ENCODE measurements around the gene AOX1.

The AOX1 gene

GRCh38 chr2:200662727-200663126 is 76.9 kb downstream of the AOX1 start:
- no peaks in the 10 kb centered on the region for H3K4me1 ChIP-seq (ENCODE audit: control insufficient read depth, insufficient read depth, low read length)
- no peak overlapping the region for H3K4me3 ChIP-seq (ENCODE audit: low read length)
- no peaks in the 10 kb centered on the region for H3K27me3 ChIP-seq (ENCODE audit: control insufficient read depth, insufficient read depth, low read length)
- no peak overlapping the region for H3K9ac ChIP-seq (ENCODE audit: low read length)
- no peak overlapping the region for H3K27ac ChIP-seq (ENCODE audit: low read depth, low read length)
- H3K36me3 ChIP-seq (ENCODE audit: control insufficient read depth, insufficient read depth, low read length) = no peaks in the 10 kb centered on the region

DNA sequence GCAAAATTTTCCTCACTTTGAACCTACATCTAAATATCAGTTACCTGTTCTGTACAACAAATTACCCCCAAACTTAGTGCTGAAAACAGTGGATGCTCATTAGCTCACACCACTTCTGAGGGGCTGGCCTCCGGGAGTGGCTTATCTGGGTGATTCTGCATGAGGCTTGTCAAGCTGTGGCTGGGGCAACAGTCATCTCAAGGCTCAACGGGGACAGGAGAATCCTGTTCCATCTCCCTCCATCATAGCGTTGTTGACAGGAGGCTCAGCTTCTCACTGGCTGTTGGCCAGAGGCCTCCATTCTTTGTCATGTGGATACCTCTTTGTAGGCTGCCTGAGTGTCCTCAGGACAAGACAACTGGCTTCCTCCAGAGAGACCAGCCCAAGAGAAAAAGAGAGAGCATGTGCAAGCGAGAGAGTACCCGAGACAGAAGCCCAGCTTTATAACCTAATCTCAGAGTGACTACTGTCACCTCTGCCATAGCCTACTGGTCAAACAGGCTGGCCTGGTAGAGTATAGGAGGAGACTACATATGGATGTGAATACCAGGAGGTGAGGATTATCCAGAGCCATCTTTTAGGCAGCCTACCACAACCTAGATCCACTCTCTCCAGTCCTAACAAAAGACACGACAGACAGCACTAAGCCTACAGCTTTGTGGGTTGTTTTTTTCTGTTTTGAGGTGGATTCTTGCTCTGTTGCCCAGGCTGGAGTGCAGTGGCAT is 79.1 kb downstream of the AOX1 start:
- Histone ChIP-seq H3K4me3 (ENCODE audit: low read length) (no peak overlapping the region), H3K4me1 (ENCODE audit: control insufficient read depth, insufficient read depth, low read length) (no peaks in the 10 kb centered on the region), H3K27me3 (ENCODE audit: control insufficient read depth, insufficient read depth, low read length) (no peaks in the 10 kb centered on the region), H3K9ac (ENCODE audit: low read length) (no peak overlapping the region), H3K36me3 (ENCODE audit: control insufficient read depth, insufficient read depth, low read length) (no peaks in the 10 kb centered on the region), H3K27ac (ENCODE audit: low read depth, low read length) (no peak overlapping the region)

DNA sequence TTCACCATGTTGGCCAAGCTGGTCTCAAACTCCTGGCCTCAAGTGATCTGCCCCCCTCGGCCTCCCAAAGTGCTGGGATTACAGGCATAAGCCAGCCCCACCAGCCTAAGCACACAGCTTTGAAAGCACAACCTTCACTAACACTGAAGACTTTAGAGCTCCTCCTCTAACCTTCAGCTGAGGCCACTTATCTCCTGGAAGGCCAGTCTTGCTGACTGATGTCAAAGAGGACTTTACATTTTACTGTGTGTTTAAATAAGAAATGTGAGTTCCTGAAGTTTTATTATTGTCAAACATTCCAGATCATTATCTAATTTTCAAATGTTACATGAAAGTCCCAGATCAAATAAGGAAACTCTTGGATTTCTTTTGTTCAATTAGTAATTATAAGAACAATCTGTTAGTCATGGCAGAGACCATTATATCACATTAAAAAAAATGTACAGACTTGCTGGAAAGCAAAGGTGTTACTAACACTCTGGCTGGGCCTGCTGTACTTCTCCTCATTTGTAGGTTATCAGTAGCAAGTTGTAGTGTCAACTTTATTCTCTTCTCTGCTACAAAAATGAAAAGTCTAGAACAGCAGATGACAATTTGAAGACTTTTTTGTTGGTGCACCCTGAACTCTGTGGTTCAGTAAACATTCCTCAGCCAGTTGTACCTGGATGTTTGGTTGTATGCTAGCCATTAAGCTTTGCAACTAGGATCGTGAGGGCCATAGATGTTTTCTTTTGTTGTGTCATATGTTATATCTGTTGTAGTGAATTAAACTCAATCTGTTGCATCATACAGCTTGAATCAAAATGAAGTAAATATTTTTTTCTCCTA is 80.0 kb downstream of the AOX1 start:
- Histone ChIP-seq H3K27ac (ENCODE audit: low read depth, low read length) (no peak overlapping the region), H3K36me3 (ENCODE audit: control insufficient read depth, insufficient read depth, low read length) (no peaks in the 10 kb centered on the region), H3K27me3 (ENCODE audit: control insufficient read depth, insufficient read depth, low read length) (no peaks in the 10 kb centered on the region), H3K4me1 (ENCODE audit: control insufficient read depth, insufficient read depth, low read length) (no peaks in the 10 kb centered on the region), H3K4me3 (ENCODE audit: low read length) (no peak overlapping the region), H3K9ac (ENCODE audit: low read length) (no peak overlapping the region)

DNA sequence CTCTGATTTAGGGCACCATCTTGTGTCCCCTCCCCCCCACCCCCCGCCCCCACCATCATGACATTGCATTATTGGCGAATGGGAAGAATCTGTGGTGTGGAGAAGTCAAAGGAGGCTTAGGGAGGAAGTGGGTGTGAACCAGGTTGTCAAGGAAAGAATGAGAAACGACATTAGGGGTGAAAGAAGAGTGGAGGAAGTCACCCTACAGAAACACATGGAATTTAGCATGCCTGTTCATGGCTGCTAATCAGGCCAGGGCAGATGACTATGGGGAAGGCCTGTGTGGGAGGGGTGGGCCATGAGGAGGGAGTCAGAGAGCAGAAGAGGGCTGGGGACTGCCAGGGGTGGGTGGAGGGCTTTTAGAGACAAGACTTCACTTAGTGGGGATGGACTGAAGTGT is 81.6 kb downstream of the AOX1 start:
- H3K27ac ChIP-seq (ENCODE audit: low read depth, low read length) = no peak overlapping the region
- H3K4me1 ChIP-seq (ENCODE audit: control insufficient read depth, insufficient read depth, low read length) = no peaks in the 10 kb centered on the region
- H3K9ac ChIP-seq (ENCODE audit: low read length) = no peak overlapping the region
- no peaks in the 10 kb centered on the region for H3K36me3 ChIP-seq (ENCODE audit: control insufficient read depth, insufficient read depth, low read length)
- H3K27me3 ChIP-seq (ENCODE audit: control insufficient read depth, insufficient read depth, low read length) = no peaks in the 10 kb centered on the region
- H3K4me3 ChIP-seq (ENCODE audit: low read length) = no peak overlapping the region

GRCh38 chr2:200668478-200668877 is 82.7 kb downstream of the AOX1 start:
- no peaks in the 10 kb centered on the region for H3K27me3 ChIP-seq (ENCODE audit: control insufficient read depth, insufficient read depth, low read length)
- no peak overlapping the region for H3K9ac ChIP-seq (ENCODE audit: low read length)
- no peak overlapping the region for H3K27ac ChIP-seq (ENCODE audit: low read depth, low read length)
- H3K36me3 ChIP-seq (ENCODE audit: control insufficient read depth, insufficient read depth, low read length) = no peaks in the 10 kb centered on the region
- no peaks in the 10 kb centered on the region for H3K4me1 ChIP-seq (ENCODE audit: control insufficient read depth, insufficient read depth, low read length)
- no peak overlapping the region for H3K4me3 ChIP-seq (ENCODE audit: low read length)

- no peak overlapping the region for H3K27ac ChIP-seq (ENCODE audit: low read depth, low read length)
- no peaks in the 10 kb centered on the region for H3K36me3 ChIP-seq (ENCODE audit: control insufficient read depth, insufficient read depth, low read length)
- no peak overlapping the region for H3K4me3 ChIP-seq (ENCODE audit: low read length)
- H3K9ac ChIP-seq (ENCODE audit: low read length) = no peak overlapping the region
- no peaks in the 10 kb centered on the region for H3K4me1 ChIP-seq (ENCODE audit: control insufficient read depth, insufficient read depth, low read length)
- H3K27me3 ChIP-seq (ENCODE audit: control insufficient read depth, insufficient read depth, low read length) = no peaks in the 10 kb centered on the region
These were observed 83.5 kb downstream of the AOX1 start for GRCh38 chr2:200669308-200669707.

- no peaks in the 10 kb centered on the region for H3K4me1 ChIP-seq (ENCODE audit: control insufficient read depth, insufficient read depth, low read length)
- H3K9ac ChIP-seq (ENCODE audit: low read length) = no peak overlapping the region
- H3K27ac ChIP-seq (ENCODE audit: low read depth, low read length) = no peak overlapping the region
- H3K27me3 ChIP-seq (ENCODE audit: control insufficient read depth, insufficient read depth, low read length) = peaks cover 2% of the 10 kb centered on the region
- no peaks in the 10 kb centered on the region for H3K36me3 ChIP-seq (ENCODE audit: control insufficient read depth, insufficient read depth, low read length)
- no peak overlapping the region for H3K4me3 ChIP-seq (ENCODE audit: low read length)
These were observed 84.5 kb downstream of the AOX1 start for GRCh38 chr2:200670313-200670712.

GRCh38 chr2:200670751-200671150 is 84.9 kb downstream of the AOX1 start:
- no peaks in the 10 kb centered on the region for H3K4me1 ChIP-seq (ENCODE audit: control insufficient read depth, insufficient read depth, low read length)
- H3K27me3 ChIP-seq (ENCODE audit: control insufficient read depth, insufficient read depth, low read length) = peaks cover 2% of the 10 kb centered on the region
- H3K27ac ChIP-seq (ENCODE audit: low read depth, low read length) = no peak overlapping the region
- H3K9ac ChIP-seq (ENCODE audit: low read length) = no peak overlapping the region
- no peak overlapping the region for H3K4me3 ChIP-seq (ENCODE audit: low read length)
- no peaks in the 10 kb centered on the region for H3K36me3 ChIP-seq (ENCODE audit: control insufficient read depth, insufficient read depth, low read length)

GRCh38 chr2:200673191-200673590 is 87.4 kb downstream of the AOX1 start:
- Histone ChIP-seq H3K9ac (ENCODE audit: low read length) (no peak overlapping the region), H3K36me3 (ENCODE audit: control insufficient read depth, insufficient read depth, low read length) (no peaks in the 10 kb centered on the region), H3K27ac (ENCODE audit: low read depth, low read length) (no peak overlapping the region), H3K27me3 (ENCODE audit: control insufficient read depth, insufficient read depth, low read length) (peaks cover 2% of the 10 kb centered on the region), H3K4me3 (ENCODE audit: low read length) (no peak overlapping the region), H3K4me1 (ENCODE audit: control insufficient read depth, insufficient read depth, low read length) (no peaks in the 10 kb centered on the region)

- no peak overlapping the region for H3K4me3 ChIP-seq (ENCODE audit: low read length)
- H3K4me1 ChIP-seq (ENCODE audit: control insufficient read depth, insufficient read depth, low read length) = no peaks in the 10 kb centered on the region
- H3K27ac ChIP-seq (ENCODE audit: low read depth, low read length) = no peak overlapping the region
- peaks cover 2% of the 10 kb centered on the region for H3K27me3 ChIP-seq (ENCODE audit: control insufficient read depth, insufficient read depth, low read length)
- no peak overlapping the region for H3K9ac ChIP-seq (ENCODE audit: low read length)
- no peaks in the 10 kb centered on the region for H3K36me3 ChIP-seq (ENCODE audit: control insufficient read depth, insufficient read depth, low read length)
These were observed 89.0 kb downstream of the AOX1 start for GRCh38 chr2:200674837-200675236.

- no peaks in the 10 kb centered on the region for H3K4me1 ChIP-seq (ENCODE audit: control insufficient read depth, insufficient read depth, low read length)
- H3K9ac ChIP-seq (ENCODE audit: low read length) = no peak overlapping the region
- H3K27ac ChIP-seq (ENCODE audit: low read depth, low read length) = no peak overlapping the region
- peaks cover 2% of the 10 kb centered on the region for H3K27me3 ChIP-seq (ENCODE audit: control insufficient read depth, insufficient read depth, low read length)
- no peak overlapping the region for H3K4me3 ChIP-seq (ENCODE audit: low read length)
- no peaks in the 10 kb centered on the region for H3K36me3 ChIP-seq (ENCODE audit: control insufficient read depth, insufficient read depth, low read length)
These were observed 91.4 kb downstream of the AOX1 start for GRCh38 chr2:200677171-200677570.

- H3K4me3 ChIP-seq (ENCODE audit: low read length) = no peak overlapping the region
- no peak overlapping the region for H3K9ac ChIP-seq (ENCODE audit: low read length)
- peaks cover 2% of the 10 kb centered on the region for H3K27me3 ChIP-seq (ENCODE audit: control insufficient read depth, insufficient read depth, low read length)
- H3K27ac ChIP-seq (ENCODE audit: low read depth, low read length) = no peak overlapping the region
- H3K4me1 ChIP-seq (ENCODE audit: control insufficient read depth, insufficient read depth, low read length) = no peaks in the 10 kb centered on the region
- H3K36me3 ChIP-seq (ENCODE audit: control insufficient read depth, insufficient read depth, low read length) = no peaks in the 10 kb centered on the region
These were observed 92.1 kb downstream of the AOX1 start for GRCh38 chr2:200677721-200678532.

All from rectal smooth muscle tissue (tissue), 1 donor.